Measurements from ENCODE around the gene SLC8B1.

SLC8B1 gene

DNA sequence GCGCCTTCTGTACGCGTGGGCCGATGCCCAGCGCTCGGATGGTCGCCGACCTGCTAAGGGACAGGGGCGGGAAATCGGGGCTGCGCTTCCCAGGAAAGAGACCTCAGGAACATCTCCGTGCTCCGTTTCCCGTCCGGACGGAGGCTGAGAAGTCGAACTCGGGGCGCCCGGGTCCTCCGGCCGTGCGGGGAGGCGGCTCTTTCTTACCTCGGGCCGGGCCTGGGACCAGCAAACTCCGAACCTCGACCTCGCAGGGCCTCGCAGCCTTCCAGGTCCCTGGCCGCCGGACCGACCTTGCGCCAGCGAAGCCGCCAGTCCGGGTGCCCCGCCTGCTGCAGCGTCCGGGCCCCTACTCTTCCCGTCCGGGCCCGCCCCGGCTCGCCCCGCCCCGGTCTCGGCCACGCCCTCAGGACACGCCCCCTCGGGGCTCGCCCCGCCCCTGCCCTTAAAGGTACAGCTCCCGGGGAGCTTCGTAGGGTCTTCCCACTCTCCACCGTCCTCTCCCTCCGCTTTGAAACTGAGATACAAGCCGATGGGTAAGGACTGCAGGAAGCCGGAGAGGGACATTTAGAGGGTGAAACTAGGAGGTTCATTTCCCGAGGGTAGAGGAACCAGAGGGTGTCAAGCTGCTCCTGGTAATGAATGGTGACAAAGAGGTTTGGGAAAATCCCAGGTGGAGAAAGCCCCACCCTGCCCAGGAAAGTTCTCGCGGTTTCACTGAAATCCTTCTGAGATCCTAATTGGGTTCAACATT, at the start of gene SLC8B1:
SLC8B1 (minus strand) TSS at position 324 of the 754 bp plus-strand sequence. CDS start 2,231 bp downstream, outside the sequence.
- peak; percentile 92 for DNase-seq (ENCODE audit: low read depth, low spot score)

DNA sequence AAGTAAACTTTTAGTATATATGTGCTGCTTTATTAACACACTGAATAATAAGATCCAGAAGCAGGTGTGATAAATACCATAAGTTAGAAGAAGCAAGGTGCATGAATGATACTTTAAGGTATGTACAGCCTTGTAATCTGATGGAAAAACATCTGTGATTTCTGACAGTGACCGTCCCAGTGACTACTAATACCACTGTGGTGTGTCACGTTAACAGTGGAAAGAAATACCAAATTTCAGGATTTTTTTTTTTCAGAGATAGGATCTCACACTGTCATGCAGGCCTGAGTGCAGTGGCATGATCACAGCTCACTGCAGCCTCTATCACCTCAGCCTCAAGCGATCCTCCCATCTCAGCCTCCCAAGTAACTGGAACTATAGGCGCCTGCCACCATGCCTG, 47.3 kb upstream of the SLC8B1 start:
- no peak for DNase-seq (ENCODE audit: low read depth, low spot score)

DNA sequence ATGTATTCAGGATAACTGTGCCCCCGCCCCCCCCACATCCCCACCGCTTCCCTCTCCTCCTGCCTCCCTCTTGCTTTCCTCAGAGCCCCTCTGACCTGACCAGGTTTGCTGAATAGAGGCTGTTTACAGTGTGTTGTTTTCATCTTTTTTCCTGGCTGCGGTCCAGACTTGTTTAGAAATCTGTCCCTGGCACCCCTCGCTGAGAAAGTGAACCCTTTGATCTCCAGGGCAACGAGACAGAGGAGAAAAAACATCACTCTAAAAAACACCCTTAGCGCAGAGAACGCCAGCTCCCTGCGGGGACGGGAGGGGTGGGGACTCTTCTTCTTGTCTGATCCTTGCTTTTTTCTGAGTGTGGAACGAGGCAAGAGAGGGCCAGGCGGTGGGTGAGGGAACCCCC, 46.3 kb upstream of the SLC8B1 start:
- DNase-seq (ENCODE audit: low read depth, low spot score) = peak; percentile 27

DNA sequence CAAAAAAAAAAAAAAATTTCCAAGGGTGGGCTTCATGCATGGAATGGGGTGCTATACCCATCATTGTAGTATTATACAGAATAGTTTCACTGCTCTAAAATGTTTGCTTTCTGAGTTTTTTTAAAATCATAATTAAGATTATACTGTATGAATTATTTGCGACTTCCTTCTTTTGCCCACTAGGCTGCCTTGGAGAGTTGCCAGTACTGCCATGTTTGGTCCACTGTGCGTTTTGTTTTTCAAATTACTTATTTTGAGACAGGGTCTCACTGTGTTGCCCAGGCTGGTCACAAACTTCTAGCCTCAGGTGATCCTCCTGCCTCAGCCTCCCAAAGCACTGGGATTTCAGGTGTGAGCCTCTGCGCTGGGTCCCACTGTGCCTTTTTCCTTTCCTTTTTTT, 43.4 kb upstream of the SLC8B1 start:
- DNase-seq (ENCODE audit: low read depth, low spot score) = no peak

DNA sequence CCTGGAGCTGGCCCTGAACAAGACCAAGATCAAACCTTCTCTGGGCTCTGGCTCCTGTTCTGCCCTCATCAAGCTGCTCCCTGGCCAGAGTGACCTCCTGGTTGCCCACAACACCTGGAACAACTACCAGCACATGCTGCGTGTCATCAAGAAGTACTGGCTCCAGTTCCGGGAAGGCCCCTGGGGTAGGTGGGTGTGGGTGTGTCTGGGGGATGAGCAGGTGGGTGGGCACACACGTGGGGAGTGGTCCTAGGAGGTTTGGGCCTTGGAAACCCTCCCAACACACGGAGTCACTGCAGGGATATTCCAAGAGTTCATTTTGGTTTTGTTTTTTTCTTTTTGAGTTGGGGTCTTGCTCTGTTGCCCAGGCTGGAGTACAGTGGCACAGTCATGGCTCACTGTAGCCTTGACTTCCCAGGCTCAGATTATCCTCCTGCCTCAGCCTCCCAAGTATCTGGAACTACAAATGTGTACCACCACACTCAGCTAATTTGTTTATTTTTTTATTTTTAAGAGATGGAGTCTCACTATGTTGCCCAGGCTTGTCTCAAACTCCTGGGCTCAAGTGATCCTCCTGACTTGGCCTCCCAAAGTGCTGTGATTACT, 40.0 kb upstream of the SLC8B1 start:
- no peak for DNase-seq (ENCODE audit: low read depth, low spot score)

DNA sequence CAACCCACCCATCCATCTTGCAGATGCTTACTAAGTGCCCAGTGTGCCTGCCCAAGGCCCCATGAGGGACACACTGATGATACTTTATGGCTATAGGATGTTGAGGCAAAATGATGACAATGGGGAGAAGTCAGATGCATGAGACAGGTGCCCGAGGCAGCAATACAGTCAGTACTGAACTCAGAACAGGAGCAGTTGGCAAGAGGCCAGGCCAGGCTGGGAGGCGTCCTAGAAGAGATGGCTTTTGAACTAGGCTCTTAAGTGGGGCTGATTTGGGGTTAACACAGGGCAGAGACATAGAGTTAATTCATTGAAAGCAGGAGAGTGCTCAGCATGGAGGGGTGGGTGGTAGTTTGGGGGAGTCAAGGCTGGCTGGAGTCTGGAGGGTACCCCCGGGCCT, 39.1 kb upstream of the SLC8B1 start:
- DNase-seq (ENCODE audit: low read depth, low spot score) = no peak

DNA sequence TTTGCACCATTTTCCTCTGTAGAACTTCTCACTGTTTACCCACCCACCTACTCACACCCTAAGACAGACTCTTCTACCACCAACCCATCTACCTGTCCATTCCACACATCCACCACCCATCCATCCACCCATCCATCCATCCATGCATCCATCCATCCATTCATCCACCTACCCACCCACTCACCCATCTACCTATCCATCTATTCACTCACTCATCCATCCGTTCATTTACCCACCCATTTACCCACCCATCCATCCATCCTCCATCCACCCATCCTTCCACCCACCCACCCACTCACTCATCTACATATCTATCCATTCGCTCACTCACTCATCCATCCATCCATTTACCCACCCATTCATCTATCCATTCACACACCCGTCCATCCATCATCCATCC, 38.5 kb upstream of the SLC8B1 start:
- no peak for DNase-seq (ENCODE audit: low read depth, low spot score)

DNA sequence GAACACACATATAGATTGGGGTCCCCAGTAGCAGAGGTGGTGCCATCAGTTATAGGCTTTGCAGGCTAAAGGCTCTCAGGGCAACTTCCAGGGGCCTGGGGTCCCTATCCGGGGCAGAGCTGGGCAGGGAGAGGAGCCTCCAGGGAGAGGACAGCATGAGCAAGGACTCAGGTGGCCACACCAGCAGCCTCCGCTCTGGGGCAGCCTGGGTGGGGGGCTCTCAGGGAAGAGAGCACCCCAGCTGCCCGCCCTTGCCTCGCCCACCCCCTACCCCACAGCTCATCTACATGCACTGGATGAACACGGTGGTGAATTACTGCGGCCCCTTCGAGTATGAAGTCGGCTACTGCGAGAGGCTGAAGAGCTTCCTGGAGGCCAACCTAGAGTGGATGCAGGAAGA, 37.5 kb upstream of the SLC8B1 start:
- DNase-seq (ENCODE audit: low read depth, low spot score) = no peak

DNA sequence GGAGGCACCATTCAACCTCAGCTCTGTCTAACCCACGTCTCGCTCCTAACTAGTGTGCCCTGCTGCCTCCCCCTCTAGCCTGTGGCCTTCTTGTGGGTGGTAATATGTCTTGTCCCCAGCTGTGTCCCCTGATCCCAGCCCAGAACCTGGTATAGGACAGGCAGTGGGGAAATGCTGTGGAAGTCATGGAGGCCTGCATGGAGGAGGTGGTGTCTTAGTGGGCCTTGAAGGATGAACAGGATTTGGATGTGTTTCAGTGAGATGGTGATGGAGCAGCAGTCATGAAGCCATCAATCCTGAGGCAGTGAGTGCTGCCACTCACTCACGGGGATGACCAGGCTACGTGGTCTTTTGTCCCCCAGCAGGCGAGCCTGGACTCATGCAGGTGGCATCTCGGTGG, 36.9 kb upstream of the SLC8B1 start:
- no peak for DNase-seq (ENCODE audit: low read depth, low spot score)

DNA sequence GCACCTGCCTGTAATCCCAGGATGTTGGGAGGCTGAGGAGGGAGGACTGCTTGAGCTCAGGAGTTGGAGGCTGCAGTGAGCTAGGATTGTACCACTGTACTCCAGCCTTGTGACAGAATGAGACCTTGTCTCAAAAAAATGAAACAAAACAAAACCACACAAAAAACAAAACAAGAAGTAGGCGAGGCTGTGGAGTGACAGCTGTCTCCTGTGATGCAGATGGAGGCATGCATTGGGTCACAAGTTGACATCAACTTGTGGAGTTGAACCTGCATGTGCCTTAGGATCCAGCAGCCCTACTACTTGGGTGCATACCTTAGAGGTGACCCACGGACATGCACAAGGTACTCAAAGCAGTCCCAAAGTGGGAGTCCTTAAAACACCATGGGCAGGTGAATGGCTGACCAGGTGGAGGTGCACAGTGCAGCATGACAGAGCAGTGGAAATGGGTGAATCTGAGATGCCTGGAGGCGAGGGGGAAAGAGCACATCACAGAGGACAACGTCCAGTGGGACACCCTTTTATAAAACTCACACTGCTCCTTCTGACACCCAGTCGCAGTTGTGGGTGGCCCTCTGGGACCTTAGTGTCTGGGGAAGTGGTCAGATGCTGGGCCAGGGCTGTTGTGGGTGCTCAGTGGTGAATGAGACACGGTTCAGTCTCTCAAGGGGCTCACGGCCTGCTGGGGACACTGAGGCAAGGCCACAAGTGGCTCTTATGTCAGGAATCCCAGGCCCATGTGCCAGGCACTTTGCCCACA, 36.2 kb upstream of the SLC8B1 start:
- no peak for DNase-seq (ENCODE audit: low read depth, low spot score)

DNA sequence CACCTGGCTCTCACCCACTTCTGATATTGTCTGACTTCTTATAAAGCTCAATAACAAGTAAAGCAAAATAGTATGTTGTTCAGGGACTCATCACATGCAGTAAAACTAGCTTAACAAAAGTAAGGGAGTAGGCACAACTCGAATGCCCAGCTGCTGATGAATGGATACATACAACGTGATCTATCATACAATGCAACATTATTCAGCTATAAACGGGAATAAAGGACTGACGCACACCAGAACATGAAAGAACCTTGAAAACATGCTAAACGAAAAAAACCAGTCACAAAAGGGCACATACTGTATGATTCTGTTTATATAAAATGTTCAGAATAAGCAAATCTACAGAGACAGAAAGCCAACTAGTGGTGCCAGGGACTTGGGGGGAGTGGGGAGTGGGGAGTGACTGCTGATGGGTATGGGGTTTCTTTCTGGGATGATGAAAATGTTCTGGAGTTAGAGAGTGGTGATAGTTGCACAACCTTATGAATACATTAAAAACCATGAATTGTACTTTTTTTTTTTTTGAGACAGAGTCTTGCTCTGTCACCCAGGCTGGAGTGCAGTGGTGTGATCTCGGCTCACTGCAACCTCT, 34.6 kb upstream of the SLC8B1 start:
- DNase-seq (ENCODE audit: low read depth, low spot score) = no peak

DNA sequence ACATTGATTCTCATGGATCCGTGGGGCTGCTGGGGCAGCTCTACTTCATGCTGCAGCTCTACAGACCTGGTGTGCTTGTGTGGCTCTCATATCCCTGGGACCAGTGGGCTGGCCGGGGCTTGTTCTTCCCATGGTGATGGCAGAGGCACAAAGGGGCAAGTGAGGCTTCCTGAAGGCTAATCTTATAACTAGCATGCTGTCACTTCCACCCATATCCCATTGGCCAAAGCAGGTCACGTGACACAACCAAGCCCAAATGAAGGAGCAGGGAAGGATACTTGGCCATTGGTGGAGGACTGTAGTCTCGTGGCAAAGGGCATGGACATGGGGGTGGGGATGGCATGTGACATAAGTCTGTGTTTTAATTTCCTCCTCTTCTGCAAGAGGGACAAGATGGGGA, 33.4 kb upstream of the SLC8B1 start:
- no peak for DNase-seq (ENCODE audit: low read depth, low spot score)

DNA sequence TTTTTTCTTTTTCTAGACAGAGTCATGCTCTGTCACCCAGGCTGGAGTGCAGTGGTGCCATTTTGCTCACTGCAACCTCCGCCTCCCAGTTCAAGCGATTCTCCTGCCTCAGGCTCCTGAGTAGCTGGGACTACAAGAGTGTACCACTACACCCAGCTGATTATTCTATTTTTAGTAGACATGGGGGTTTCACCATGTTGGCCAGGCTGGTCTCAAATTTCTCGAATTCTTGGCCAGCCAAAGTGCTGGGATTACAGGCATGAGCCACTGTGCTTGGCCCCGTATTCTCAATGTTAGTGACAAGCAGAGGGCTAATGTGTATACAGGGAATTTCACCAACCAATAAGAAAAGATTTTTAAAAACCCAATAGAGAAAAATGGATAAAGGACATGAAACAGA, 31.9 kb upstream of the SLC8B1 start:
- DNase-seq (ENCODE audit: low read depth, low spot score) = peak; percentile 47

DNA sequence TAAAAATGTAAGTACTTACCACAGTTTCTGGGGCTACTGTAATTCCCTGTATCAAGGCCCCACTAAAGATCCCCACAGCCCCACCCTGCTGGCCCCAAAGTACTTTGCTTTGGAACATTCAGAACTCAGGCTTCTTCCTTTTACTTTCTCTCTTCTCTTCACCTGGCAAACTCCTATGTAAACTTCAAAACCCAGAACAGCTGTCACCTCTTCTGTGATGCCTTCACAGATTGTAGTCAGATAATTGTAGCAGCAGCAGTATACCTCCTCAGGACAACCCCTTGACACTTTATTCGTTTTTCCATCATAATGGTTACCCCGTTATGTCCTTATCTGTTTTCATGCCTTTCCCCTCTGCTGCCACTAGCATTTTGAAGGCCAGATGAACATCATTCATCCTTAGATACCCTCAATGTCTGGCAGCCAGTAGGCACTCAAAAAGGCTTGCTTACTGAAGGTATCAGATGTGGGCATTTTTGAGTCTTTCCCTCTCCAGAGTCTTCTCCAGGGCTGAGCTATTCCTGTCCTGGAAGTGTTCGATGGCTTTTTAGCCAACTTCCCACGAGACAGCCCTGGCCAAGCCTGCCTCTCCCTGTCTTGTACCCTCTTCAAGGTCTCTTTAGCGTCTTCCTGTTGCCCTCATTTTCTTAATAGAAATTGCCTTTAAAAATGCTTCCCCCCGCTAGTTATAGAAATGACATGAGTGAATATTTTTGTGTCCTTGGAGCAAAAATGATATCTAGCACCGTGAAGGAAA, 30.9 kb upstream of the SLC8B1 start:
- no peak for DNase-seq (ENCODE audit: low read depth, low spot score)

DNA sequence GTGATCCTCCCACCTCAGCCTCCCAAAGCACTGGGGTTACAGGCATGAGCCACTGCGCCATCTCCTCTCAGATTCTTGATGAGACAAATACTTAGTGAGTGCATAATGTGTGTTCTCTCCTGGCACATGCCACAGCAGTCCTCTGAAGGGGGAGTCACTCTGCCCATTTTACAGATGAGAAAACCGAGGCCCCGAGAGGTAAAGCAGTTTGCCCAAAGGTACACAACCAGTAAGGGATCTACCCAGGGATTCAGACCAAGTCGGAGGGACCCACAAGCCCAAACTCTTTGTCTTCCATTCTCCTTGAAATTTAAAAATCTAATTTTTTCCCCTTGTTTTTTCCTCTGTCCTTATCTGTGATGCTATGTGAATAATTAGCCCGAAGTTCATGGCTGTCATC, 29.8 kb upstream of the SLC8B1 start:
- no peak for DNase-seq (ENCODE audit: low read depth, low spot score)

DNA sequence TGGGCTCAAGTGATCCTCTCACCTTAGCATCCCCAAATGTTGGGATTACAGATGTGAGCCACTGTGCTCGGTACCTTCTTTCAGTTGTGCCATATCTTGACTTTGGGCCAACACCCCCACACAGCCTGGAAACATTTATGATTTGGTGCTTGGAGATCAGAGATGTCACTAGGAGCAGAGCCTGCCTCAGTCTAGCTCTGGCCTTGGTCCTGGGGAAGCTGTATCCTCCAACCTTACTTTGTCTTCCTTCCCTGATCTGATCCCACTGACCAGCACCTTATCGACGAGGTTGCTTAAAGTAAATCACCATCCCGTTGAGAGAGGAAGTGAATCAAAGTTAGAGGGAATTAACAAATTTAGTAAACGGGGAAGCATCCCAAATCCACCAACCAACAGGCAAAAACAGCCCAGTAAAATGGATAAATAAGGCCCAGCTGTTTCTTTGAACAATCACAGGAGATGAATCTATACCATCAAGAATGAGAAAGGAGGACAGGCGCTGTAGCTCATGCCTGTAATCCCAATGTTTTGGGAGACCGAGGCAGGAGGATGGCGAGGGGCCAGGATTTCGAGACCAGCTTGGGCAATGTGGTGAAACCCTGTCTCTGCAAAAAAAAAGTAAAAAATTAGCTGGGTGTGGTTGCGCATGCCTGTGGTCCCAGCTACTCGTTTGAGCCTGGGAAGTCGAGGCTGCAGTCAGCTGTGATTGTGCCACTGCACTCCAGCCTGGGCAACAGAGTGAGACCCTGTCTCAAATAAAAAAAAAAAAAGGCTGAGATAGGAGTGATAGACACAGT, 26.9 kb upstream of the SLC8B1 start:
- no peak for DNase-seq (ENCODE audit: low read depth, low spot score)

DNA sequence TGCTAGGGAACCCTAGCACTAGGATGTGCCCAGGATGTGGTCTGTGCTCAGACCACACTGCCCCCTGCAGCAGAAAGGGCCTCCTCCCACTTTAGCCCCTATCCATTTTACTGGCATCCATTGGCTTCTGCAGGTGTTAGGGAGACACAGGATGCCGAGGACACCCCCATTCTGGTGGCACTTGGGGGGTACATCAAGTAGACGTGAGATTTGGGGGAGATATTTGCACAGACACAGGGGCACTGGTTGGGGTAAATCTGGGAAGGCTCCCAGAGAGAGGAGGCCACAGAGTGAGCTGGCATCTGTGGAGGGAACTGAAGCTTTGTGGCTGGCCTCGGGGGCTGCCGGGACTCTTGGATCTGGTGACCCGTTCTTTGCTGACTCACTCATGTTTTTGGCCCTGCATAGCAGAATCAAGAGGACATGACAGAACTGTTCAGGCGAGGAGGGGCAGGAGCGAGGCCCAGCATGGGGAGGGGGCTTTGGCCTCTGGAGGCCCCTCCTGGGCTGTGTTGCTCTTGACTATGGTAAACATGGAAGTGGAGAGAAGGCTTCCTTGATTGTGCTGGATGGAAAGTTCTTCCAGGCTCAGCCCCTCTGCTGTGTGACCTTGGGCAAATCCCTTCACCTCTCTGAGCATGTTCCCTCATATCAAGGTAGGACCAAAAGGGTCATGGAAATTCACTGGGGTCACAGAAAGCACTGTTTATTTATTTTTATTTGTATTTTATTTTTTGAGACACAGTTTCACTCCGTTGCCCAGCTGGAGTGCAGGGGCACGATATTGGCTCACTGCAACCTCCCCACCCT, 25.2 kb upstream of the SLC8B1 start:
- peak; percentile 38 for DNase-seq (ENCODE audit: low read depth, low spot score)

DNA sequence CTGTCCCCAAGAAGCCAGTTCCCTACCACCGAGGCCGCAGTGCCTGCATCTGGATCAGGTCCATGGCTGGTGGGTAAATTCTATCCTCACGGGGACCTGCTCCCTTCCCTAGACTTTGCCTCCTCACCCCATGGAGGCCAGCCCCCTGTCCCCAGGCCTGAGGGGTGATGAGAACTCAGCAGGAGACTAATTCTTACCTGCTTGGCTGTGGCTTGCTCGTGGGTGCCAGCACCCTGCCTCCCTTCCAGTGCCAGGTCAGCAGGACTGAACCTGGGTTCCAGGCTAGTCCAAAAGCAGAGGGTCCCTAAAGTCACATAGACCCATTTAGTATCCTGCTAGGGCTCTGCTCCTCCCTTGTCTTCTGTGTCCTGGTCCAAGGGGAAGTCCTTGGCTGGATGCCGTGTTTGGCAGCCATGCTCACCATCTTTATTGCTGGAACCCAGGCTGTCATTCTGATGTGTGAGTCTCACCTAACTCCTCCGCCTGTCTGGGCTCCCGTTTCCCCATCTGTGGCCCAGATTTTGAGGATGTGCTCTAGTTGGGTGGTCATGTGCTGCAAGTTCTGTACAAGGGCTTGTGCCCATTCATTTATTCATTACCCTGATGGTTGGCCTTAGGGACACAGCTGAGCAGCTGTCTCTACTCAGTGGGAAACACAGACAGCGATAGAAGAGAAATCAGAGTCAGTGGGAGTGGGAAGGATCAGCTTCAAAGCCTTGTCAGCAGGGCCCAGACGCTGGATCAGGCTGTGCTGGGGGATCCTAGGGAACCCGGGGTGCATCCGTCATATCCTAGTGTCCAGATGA, 24.4 kb upstream of the SLC8B1 start:
- DNase-seq (ENCODE audit: low read depth, low spot score) = peak; percentile 36
